Memory B cell (primary cell): ENCODE data around the gene ZNG1A.
A peak's percentile ranks its signal among the peaks of the same experiment; 100 is the strongest.
"Not testable (repeated sequence)": the region's sequence is repeated elsewhere in the genome, so short reads cannot be mapped to it uniquely, and the experiment has no call there.

ENCODE experiments used
- ATAC-seq: fragments of 150-1000 bp; cut with Tn5 transposase; 2 replicates; pipeline ENCODE4 v1.10.0; 2021; ENCODE audit warnings: low read depth, mild to moderate bottlenecking, moderate library complexity
- DNase-seq, 2 donors: peaks; one replicate each; pipeline ENCODE4 v3.0.0; 2022; ENCODE audit warnings: low spot score in 2 of 2
- H3K27ac Mint-ChIP-seq: one replicate; pipeline ENCODE4 v1.8.0; 2022; ENCODE audit warnings: mild to moderate bottlenecking, moderate library complexity, mixed read lengths
- H3K27me3 Mint-ChIP-seq: one replicate; pipeline ENCODE4 v1.8.0; 2022; ENCODE audit warnings: mixed read lengths
- H3K36me3 Mint-ChIP-seq: one replicate; pipeline ENCODE4 v1.8.0; 2022; ENCODE audit warnings: mild to moderate bottlenecking, mixed read lengths
- H3K4me1 Mint-ChIP-seq: one replicate; pipeline ENCODE4 v1.8.0; 2022; ENCODE audit warnings: mixed read lengths
- H3K4me3 Mint-ChIP-seq: one replicate; pipeline ENCODE4 v1.8.0; 2022; ENCODE audit warnings: mild to moderate bottlenecking, moderate library complexity, mixed read lengths
- H3K9me3 Mint-ChIP-seq: one replicate; pipeline ENCODE4 v1.8.0; 2022; ENCODE audit warnings: mixed read lengths

Gene ZNG1A

GRCh38 chr9:213901-214300, 35.0 kb upstream of the ZNG1A start:
- not testable (repeated sequence) for H3K9me3 Mint-ChIP-seq, H3K27me3 Mint-ChIP-seq, H3K36me3 Mint-ChIP-seq, DNase-seq, ATAC-seq
- H3K4me3 Mint-ChIP-seq = peak overlapping the region; percentile 87
- H3K4me1 Mint-ChIP-seq = peaks cover 20% of the 10 kb centered on the region
- H3K27ac Mint-ChIP-seq = peak overlapping the region; percentile 79

GRCh38 chr9:212297-212696, 33.4 kb upstream of the ZNG1A start:
- Mint-ChIP-seq H3K36me3 (no peaks in the 10 kb centered on the region), H3K9me3 (no peaks in the 10 kb centered on the region), H3K4me1 (peaks cover 15% of the 10 kb centered on the region), H3K27me3 (no peaks in the 10 kb centered on the region), H3K4me3 (no peak overlapping the region), H3K27ac (no peak overlapping the region)
- ATAC-seq (no peak), DNase-seq (no peak)

- DNase-seq (no peak), ATAC-seq (no peak)
- Mint-ChIP-seq H3K27ac (no peak overlapping the region), H3K4me1 (peaks cover 7% of the 10 kb centered on the region), H3K27me3 (no peaks in the 10 kb centered on the region), H3K4me3 (no peak overlapping the region), H3K36me3 (no peaks in the 10 kb centered on the region), H3K9me3 (no peaks in the 10 kb centered on the region)
Observed at GRCh38 chr9:211557-211956, 32.7 kb upstream of the ZNG1A start.

- Mint-ChIP-seq H3K4me3 (no peak overlapping the region), H3K36me3 (no peaks in the 10 kb centered on the region), H3K27ac (no peak overlapping the region), H3K4me1 (peaks cover 5% of the 10 kb centered on the region), H3K27me3 (no peaks in the 10 kb centered on the region), H3K9me3 (no peaks in the 10 kb centered on the region)
- ATAC-seq (no peak), DNase-seq (no peak)
Observed at GRCh38 chr9:211036-211435, 32.2 kb upstream of the ZNG1A start.

- H3K36me3 Mint-ChIP-seq = no peaks in the 10 kb centered on the region
- H3K9me3 Mint-ChIP-seq = no peaks in the 10 kb centered on the region
- peaks cover 2% of the 10 kb centered on the region for H3K4me1 Mint-ChIP-seq
- H3K4me3 Mint-ChIP-seq = no peak overlapping the region
- no peaks in the 10 kb centered on the region for H3K27me3 Mint-ChIP-seq
- no peak overlapping the region for H3K27ac Mint-ChIP-seq
- DNase-seq (no peak), ATAC-seq (no peak)
Observed at GRCh38 chr9:209143-209758, 30.4 kb upstream of the ZNG1A start.

- Mint-ChIP-seq H3K4me3 (no peak overlapping the region), H3K9me3 (no peaks in the 10 kb centered on the region), H3K4me1 (peaks cover 2% of the 10 kb centered on the region), H3K36me3 (no peaks in the 10 kb centered on the region), H3K27me3 (no peaks in the 10 kb centered on the region), H3K27ac (no peak overlapping the region)
- ATAC-seq = no peak
- DNase-seq = no peak
Observed at GRCh38 chr9:206481-206880, 27.6 kb upstream of the ZNG1A start.

GRCh38 chr9:199601-200000, 20.7 kb upstream of the ZNG1A start:
- DNase-seq, H3K27ac Mint-ChIP-seq, H3K9me3 Mint-ChIP-seq, H3K36me3 Mint-ChIP-seq, H3K4me1 Mint-ChIP-seq, H3K27me3 Mint-ChIP-seq, H3K4me3 Mint-ChIP-seq, ATAC-seq: not testable (repeated sequence)

GRCh38 chr9:178140-178825, 573 bp downstream of the ZNG1A start:
- H3K4me1 Mint-ChIP-seq, H3K36me3 Mint-ChIP-seq, H3K9me3 Mint-ChIP-seq, H3K27me3 Mint-ChIP-seq, ATAC-seq, DNase-seq: not testable (repeated sequence)
- Mint-ChIP-seq H3K4me3 (peak overlapping the region; percentile 81), H3K27ac (peak overlapping the region; percentile 90)

GRCh38 chr9:169757-170156, 9.1 kb downstream of the ZNG1A start:
- H3K27me3 Mint-ChIP-seq, DNase-seq, H3K9me3 Mint-ChIP-seq, H3K36me3 Mint-ChIP-seq, H3K4me1 Mint-ChIP-seq, H3K27ac Mint-ChIP-seq, ATAC-seq, H3K4me3 Mint-ChIP-seq: not testable (repeated sequence)

GRCh38 chr9:159871-160270, 19.0 kb downstream of the ZNG1A start:
- H3K27me3 Mint-ChIP-seq, H3K4me3 Mint-ChIP-seq, ATAC-seq, H3K27ac Mint-ChIP-seq, DNase-seq, H3K4me1 Mint-ChIP-seq, H3K36me3 Mint-ChIP-seq, H3K9me3 Mint-ChIP-seq: not testable (repeated sequence)

GRCh38 chr9:151173-151572, 27.7 kb downstream of the ZNG1A start:
- H3K27me3 Mint-ChIP-seq, ATAC-seq, H3K27ac Mint-ChIP-seq, DNase-seq, H3K4me3 Mint-ChIP-seq, H3K36me3 Mint-ChIP-seq, H3K4me1 Mint-ChIP-seq, H3K9me3 Mint-ChIP-seq: not testable (repeated sequence)

- not testable (repeated sequence) for ATAC-seq, H3K4me3 Mint-ChIP-seq, H3K4me1 Mint-ChIP-seq, H3K27ac Mint-ChIP-seq, DNase-seq, H3K27me3 Mint-ChIP-seq, H3K9me3 Mint-ChIP-seq
- H3K36me3 Mint-ChIP-seq = peaks cover 11% of the 10 kb centered on the region
Observed at GRCh38 chr9:139880-140279, 39.0 kb downstream of the ZNG1A start.

- H3K9me3 Mint-ChIP-seq, ATAC-seq, H3K36me3 Mint-ChIP-seq, DNase-seq: not testable (repeated sequence)
- Mint-ChIP-seq H3K27me3 (peaks cover 11% of the 10 kb centered on the region), H3K27ac (peak within 1 kb of the TSS; percentile 47), H3K4me3 (peak within 1 kb of the TSS; percentile 56), H3K4me1 (peaks cover 10% of the 10 kb centered on the region)
Observed at GRCh38 chr9:117995-118467, 60.8 kb downstream of the ZNG1A start, which contains the start of gene FOXD4. TSS of gene FOXD4 (minus strand) at chr9:118417. CDS start at chr9:118119, 298 bp downstream.

- not testable (repeated sequence) for ATAC-seq
Observed at GRCh38 chr9:117144-117994, 61.5 kb downstream of the ZNG1A start.

More at GRCh38 chr9:117144-117994, 61.5 kb downstream of the ZNG1A start:
- Mint-ChIP-seq H3K27me3 (peaks cover 11% of the 10 kb centered on the region), H3K4me3 (peak overlapping the region; percentile 58), H3K27ac (peak overlapping the region; percentile 47), H3K4me1 (peaks cover 10% of the 10 kb centered on the region)
- H3K36me3 Mint-ChIP-seq, H3K9me3 Mint-ChIP-seq: not testable (repeated sequence)
- peak; percentile 43 to 68 for DNase-seq
